Fibroblast of the aortic adventitia (primary cell): ENCODE measurements around the gene FANCL. TPM values are rescaled to one million over a fixed set of nuclear protein-coding genes. Genes with fewer than 3 reads are reported as not detected.
A peak's percentile ranks its signal among the peaks of the same experiment; 100 is the strongest.

Experiments
- DNase-seq: peaks from one replicate; pipeline ENCODE4 v3.0.0-alpha.2; 2010; ENCODE audit warnings: low read depth
- H3K4me3 ChIP-seq: 2 replicates; pipeline ENCODE4 v1.5.1; 2011; ENCODE audit warnings: low read depth, mild to moderate bottlenecking, control low read depth, low read length, moderate library complexity
- total RNA-seq: library from RNA; depleted of rRNA; stranded (reverse); fragments of >200 nt; gene quantifications from 2 replicates; pipeline ENCODE4 v1.2.3, GENCODE V29; 2012; ENCODE audit warnings: low replicate concordance
- TF ChIP-seq, protein P1 (sequence below): IDR thresholded peaks from 2 replicates; pipeline ENCODE4 v1.5.1; 2011; ENCODE audit warnings: mild to moderate bottlenecking, low read length, control low read depth, inconsistent platforms; ENCODE audit not compliant: insufficient read depth

FANCL gene
- total RNA-seq, 1 donor: 29.6 TPM

- DNase-seq: peak; percentile 15
- TF ChIP-seq, protein P1, sequence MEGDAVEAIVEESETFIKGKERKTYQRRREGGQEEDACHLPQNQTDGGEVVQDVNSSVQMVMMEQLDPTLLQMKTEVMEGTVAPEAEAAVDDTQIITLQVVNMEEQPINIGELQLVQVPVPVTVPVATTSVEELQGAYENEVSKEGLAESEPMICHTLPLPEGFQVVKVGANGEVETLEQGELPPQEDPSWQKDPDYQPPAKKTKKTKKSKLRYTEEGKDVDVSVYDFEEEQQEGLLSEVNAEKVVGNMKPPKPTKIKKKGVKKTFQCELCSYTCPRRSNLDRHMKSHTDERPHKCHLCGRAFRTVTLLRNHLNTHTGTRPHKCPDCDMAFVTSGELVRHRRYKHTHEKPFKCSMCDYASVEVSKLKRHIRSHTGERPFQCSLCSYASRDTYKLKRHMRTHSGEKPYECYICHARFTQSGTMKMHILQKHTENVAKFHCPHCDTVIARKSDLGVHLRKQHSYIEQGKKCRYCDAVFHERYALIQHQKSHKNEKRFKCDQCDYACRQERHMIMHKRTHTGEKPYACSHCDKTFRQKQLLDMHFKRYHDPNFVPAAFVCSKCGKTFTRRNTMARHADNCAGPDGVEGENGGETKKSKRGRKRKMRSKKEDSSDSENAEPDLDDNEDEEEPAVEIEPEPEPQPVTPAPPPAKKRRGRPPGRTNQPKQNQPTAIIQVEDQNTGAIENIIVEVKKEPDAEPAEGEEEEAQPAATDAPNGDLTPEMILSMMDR: no peak
- H3K4me3 ChIP-seq: no peak overlapping the region
Observed at GRCh38 chr2:58138396-58139030, 102.6 kb downstream of the FANCL start.

- TF ChIP-seq, protein P1: no peak
Observed at GRCh38 chr2:58137856-58138255, 103.3 kb downstream of the FANCL start.

GRCh38 chr2:58137221-58137620 is 103.9 kb downstream of the FANCL start:
- DNase-seq: peak; percentile 90
- TF ChIP-seq, protein P1: no peak
- no peak overlapping the region for H3K4me3 ChIP-seq

More at GRCh38 chr2:58137856-58138255, 103.3 kb downstream of the FANCL start:
- peak; percentile 77 for DNase-seq
- no peak overlapping the region for H3K4me3 ChIP-seq

- TF ChIP-seq, protein P1: no peak
- no peak for DNase-seq
- no peak overlapping the region for H3K4me3 ChIP-seq
Observed at GRCh38 chr2:58135861-58136260, 105.3 kb downstream of the FANCL start.

GRCh38 chr2:58133395-58133794 is 107.7 kb downstream of the FANCL start:
- DNase-seq: peak; percentile 48
- no peak overlapping the region for H3K4me3 ChIP-seq
- TF ChIP-seq, protein P1: no peak

GRCh38 chr2:58131191-58132011 is 109.7 kb downstream of the FANCL start:
- peak; percentile 93 for DNase-seq
- TF ChIP-seq, protein P1: peak; percentile 32
- no peak overlapping the region for H3K4me3 ChIP-seq
